HEK293 (cell line): ENCODE results near the gene ACTG2.

ENCODE experiments used
- TF ChIP-seq, protein P1 (sequence below): fragments of 450-650 bp; formaldehyde crosslinking; IDR thresholded peaks from 2 replicates; pipeline ENCODE4 v1.5.1; 2016; ENCODE audit warnings: missing biosample characterization, missing genetic modification characterization
- TF ChIP-seq, protein P2 (sequence below): fragments of 450-650 bp; formaldehyde crosslinking; IDR thresholded peaks from 2 replicates; pipeline ENCODE4 v1.5.1; 2016; ENCODE audit warnings: missing biosample characterization, missing genetic modification characterization

DNA sequence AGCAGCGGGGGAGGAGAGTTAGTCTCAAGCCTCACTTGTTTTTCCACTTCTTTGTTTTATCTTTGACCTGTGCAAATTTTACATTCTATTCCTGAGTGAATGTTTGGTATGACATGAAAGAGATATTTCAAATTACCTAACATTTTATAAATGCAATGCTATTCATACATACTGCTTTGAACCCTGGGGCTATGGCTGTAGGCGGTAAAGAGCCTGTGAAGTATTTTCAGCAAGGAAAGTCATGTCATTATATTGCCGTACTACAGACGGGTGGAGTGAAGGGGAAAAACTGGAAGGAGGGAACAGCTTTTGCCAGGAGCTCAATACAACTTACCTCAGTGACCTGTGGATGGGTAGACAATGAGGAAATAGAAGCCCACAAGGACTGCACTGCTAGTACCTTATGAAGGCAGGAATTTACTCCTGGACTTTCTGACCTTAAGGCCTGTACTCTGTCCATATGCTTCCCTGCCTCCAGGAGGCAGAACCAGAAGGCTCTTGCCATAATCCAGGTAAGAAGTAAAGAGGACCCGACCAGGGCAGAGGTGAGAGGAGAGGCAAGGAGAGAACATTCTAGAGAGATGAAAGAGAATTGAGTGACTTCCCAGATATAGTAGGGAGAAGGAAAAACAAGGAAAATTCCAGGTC lies 63.5 kb downstream of the ACTG2 start:
- TF ChIP-seq, protein P1, sequence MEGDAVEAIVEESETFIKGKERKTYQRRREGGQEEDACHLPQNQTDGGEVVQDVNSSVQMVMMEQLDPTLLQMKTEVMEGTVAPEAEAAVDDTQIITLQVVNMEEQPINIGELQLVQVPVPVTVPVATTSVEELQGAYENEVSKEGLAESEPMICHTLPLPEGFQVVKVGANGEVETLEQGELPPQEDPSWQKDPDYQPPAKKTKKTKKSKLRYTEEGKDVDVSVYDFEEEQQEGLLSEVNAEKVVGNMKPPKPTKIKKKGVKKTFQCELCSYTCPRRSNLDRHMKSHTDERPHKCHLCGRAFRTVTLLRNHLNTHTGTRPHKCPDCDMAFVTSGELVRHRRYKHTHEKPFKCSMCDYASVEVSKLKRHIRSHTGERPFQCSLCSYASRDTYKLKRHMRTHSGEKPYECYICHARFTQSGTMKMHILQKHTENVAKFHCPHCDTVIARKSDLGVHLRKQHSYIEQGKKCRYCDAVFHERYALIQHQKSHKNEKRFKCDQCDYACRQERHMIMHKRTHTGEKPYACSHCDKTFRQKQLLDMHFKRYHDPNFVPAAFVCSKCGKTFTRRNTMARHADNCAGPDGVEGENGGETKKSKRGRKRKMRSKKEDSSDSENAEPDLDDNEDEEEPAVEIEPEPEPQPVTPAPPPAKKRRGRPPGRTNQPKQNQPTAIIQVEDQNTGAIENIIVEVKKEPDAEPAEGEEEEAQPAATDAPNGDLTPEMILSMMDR: no peak
- TF ChIP-seq, protein P2, sequence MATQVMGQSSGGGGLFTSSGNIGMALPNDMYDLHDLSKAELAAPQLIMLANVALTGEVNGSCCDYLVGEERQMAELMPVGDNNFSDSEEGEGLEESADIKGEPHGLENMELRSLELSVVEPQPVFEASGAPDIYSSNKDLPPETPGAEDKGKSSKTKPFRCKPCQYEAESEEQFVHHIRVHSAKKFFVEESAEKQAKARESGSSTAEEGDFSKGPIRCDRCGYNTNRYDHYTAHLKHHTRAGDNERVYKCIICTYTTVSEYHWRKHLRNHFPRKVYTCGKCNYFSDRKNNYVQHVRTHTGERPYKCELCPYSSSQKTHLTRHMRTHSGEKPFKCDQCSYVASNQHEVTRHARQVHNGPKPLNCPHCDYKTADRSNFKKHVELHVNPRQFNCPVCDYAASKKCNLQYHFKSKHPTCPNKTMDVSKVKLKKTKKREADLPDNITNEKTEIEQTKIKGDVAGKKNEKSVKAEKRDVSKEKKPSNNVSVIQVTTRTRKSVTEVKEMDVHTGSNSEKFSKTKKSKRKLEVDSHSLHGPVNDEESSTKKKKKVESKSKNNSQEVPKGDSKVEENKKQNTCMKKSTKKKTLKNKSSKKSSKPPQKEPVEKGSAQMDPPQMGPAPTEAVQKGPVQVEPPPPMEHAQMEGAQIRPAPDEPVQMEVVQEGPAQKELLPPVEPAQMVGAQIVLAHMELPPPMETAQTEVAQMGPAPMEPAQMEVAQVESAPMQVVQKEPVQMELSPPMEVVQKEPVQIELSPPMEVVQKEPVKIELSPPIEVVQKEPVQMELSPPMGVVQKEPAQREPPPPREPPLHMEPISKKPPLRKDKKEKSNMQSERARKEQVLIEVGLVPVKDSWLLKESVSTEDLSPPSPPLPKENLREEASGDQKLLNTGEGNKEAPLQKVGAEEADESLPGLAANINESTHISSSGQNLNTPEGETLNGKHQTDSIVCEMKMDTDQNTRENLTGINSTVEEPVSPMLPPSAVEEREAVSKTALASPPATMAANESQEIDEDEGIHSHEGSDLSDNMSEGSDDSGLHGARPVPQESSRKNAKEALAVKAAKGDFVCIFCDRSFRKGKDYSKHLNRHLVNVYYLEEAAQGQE (tag by site-specific recombination): no peak
